Neural cell (in vitro differentiated cells): ENCODE data around the gene AGPAT3.

Source experiments
- EP300 ChIP-seq: fragments of 450-650 bp; conservative IDR thresholded peaks from 2 replicates; pipeline ENCODE4 v1.6.1; 2014; ENCODE audit warnings: antibody characterized with exemption, mild to moderate bottlenecking, moderate library complexity; ENCODE audit not compliant: poor library complexity, severe bottlenecking
- EZH2 ChIP-seq: fragments of 200-600, 300-800 bp; shearing (Covaris generic), sonication (generic); IDR thresholded peaks from 2 replicates; pipeline ENCODE4 v1.6.1; 2014; ENCODE audit warnings: antibody characterized with exemption, low read length, borderline replicate concordance, mild to moderate bottlenecking; ENCODE audit not compliant: insufficient read depth, poor library complexity, severe bottlenecking
- POLR2AphosphoS5 ChIP-seq: IDR thresholded peaks from 2 replicates; pipeline ENCODE4 v1.6.1; 2012
- SMC3 ChIP-seq: fragments of 450-650 bp; conservative IDR thresholded peaks from 2 replicates; pipeline ENCODE4 v1.6.1; 2014; ENCODE audit warnings: antibody characterized with exemption, mild to moderate bottlenecking, moderate library complexity; ENCODE audit not compliant: poor library complexity
- TF ChIP-seq, protein P1 (sequence below): fragments of 450-650 bp; IDR thresholded peaks from 2 replicates; pipeline ENCODE4 v1.5.1; 2014; ENCODE audit warnings: antibody characterized with exemption, mild to moderate bottlenecking, moderate library complexity; ENCODE audit not compliant: poor library complexity, severe bottlenecking

DNA sequence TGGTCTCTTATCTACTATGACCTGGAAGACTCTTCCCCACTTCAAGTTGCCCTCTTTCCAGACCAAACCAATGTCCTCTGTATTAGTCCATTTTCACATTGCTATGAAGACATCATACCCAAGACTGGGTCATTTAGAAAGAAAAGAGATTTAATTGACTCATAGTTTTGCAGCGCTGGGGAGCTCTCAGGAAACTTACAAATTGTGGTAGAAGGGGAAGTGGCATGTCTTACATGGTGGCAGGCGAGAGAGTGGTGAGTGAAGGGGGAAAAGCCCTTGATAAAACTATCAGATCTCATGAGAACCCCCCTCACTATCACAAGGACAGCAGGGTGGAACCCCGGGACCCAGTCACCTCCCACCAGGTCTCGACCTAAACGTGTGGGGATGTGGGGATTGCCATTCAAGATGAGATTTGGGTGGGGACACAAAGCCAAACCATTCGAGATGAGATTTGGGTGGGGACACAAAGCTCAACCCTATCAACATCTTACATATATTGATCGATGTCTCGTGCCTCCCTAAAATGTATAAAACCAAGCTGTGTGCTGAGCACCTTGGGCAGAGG lies 14.2 kb upstream of the AGPAT3 start:
- TF ChIP-seq, protein P1, sequence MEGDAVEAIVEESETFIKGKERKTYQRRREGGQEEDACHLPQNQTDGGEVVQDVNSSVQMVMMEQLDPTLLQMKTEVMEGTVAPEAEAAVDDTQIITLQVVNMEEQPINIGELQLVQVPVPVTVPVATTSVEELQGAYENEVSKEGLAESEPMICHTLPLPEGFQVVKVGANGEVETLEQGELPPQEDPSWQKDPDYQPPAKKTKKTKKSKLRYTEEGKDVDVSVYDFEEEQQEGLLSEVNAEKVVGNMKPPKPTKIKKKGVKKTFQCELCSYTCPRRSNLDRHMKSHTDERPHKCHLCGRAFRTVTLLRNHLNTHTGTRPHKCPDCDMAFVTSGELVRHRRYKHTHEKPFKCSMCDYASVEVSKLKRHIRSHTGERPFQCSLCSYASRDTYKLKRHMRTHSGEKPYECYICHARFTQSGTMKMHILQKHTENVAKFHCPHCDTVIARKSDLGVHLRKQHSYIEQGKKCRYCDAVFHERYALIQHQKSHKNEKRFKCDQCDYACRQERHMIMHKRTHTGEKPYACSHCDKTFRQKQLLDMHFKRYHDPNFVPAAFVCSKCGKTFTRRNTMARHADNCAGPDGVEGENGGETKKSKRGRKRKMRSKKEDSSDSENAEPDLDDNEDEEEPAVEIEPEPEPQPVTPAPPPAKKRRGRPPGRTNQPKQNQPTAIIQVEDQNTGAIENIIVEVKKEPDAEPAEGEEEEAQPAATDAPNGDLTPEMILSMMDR: no peak
- no peak for TF ChIP-seq EP300
- TF ChIP-seq POLR2AphosphoS5: no peak
- TF ChIP-seq EZH2: no peak
- no peak for TF ChIP-seq SMC3
